A172 (cell line): Measurements from ENCODE around the gene MAVS. TPM values are rescaled to one million over a fixed set of nuclear protein-coding genes. Genes with fewer than 3 reads are reported as not detected.
"Not testable (repeated sequence)": the region's sequence is repeated elsewhere in the genome, so short reads cannot be mapped to it uniquely, and the experiment has no call there.

Experiments used
- DNase-seq: peaks from one replicate; pipeline ENCODE4 v3.0.0-alpha.2; 2015; ENCODE audit warnings: low spot score
- total RNA-seq: library from RNA; depleted of rRNA; stranded (reverse); fragments of >200 nt; shearing (Covaris generic); gene quantifications from 2 replicates; pipeline ENCODE4 v1.2.3, GENCODE V29; 2014

MAVS gene
- total RNA-seq, 1 experiment from 2014 or later, result 23.9 TPM

- no peak for DNase-seq
These were observed 31.6 kb upstream of the MAVS start for GRCh38 chr20:3814928-3815495.

GRCh38 chr20:3815703-3816315 lies 30.8 kb upstream of the MAVS start:
- DNase-seq, result no peak

- peak; percentile 81 for DNase-seq
These were observed 28.2 kb upstream of the MAVS start for GRCh38 chr20:3818155-3819151.

DNA sequence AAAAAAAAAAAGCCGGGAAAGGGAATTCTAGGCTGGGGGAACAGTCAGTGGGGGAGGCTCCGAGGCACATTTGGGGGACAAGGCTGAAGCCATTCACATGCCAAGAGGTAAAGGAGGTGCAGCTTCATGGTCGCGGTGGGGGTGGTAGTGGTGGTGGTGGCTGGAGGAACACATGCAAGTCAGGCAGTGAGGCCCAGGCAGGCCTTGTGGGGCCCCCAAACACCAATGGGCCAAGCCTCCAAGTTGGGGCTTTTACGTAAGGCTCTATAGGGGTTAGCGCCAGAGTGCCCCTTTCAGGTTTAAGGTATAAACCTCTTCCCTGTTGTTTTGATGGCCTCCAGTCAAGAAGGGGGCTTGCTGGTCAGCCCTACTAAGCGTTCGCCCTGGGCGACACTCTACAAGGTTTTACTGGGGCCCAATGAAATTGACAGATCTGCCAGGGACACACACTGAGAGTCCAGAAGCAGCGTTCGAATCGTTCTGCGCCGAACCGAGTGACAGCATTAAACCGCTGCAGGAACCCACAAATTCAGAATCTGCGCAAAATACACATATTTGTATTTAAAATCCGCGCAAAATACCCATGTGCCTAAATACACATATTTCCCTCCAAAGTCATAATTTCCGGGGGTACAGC lies 27.1 kb upstream of the MAVS start:
- DNase-seq, result no peak

DNA sequence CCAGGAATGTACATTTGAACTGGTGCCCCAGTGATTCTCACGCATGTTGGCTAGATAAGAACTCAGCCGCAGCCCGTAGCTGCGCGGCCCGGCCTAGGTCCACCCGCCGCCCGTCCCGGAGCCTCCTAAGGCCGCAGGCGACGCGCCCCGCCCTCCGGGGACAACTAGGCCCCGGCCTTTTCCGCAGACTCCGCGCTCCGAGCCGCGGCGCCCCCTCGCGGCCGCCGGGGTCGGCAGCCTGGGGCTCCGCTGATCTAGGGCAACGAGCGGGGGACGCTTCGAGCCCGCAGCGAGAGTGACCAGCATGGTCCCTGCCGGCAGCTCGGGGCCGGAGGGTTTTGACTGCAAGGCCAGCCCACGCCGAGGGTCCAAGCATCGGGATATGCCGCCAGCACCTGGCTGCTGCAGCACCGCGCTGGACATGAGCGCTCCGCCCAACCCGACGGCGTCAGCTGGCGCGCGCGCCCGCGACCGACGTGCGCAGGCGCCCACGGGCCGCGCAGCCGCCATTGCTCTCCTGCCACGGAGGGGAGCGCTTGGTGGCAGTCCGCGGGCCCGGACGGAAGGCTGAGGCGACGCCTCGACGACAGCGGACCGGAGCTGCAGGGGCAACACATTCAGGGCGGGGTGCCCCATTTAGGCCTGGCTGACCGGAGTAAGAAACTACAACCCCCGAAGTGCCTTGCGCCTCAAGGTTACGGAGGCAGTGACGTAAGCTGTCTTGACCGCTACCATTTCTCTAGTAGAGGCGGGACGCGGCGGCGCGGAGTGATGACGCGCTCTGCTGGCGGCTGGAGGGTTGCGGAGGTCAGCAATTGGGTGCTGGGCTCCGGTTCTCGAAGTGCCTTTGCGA lies 26.4 kb upstream of the MAVS start, which contains the start of gene AP5S1:
Gene AP5S1 (plus strand): TSS at position 500 of the 853 bp plus-strand sequence. CDS start 1,571 bp downstream, outside the sequence.
- DNase-seq, result peak; percentile 96

DNA sequence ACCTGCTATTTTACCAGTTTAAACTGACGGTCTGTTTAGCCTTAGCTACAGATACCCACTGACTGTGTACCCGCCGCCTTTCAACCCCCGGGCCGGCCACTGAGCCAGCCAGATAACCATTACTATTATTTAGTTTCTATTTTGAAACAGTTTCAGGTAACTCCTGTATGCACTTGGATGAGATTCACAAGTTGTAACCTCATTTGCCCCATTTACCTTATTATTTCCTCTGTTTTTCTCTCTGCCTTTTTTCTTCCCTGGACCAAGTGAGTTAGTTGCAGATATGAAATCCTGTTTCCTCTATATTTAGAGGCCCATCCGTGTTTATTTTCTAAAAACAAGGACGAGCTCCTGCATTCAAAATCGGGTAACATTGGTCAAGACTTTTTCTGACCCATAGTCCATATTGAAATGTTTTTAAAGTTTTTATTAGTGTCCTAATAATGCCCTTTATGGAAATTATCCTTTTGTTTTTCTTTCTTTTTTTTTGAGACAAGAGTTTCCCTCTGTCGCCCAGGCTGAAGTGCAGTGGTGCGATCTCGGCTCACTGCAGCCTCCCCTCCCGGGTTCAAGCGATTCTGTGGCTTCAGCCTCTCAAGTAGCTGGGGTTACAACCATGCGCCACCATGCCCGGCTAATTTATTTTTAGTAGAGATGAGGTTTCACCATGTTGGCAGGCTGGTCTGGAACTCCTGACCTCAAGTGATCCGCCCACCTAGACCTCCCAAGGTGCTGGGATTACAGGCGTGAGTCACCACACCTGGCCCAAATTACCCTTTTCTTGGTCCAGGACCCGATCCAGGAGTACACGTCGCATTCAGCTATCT lies 25.5 kb upstream of the MAVS start:
- peak; percentile 26 for DNase-seq

DNA sequence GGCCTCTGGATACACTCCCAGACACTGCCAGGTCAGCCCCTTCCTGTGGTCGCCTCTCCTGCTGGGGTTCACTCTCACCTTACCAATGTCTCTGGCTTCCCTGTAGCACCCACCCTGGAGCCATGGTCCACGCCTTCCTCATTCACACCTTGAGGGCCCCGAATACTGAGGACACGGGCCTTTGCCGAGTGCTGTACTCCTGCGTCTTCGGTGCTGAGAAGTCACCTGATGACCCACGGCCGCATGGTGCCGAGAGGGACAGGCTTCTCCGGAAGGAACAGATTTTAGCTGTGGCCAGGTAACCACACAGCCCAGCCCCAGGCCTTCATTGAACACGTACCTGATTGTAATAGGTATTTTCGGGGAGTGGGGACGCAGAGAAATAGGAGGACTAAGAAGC lies 24.6 kb upstream of the MAVS start:
- no peak for DNase-seq

DNA sequence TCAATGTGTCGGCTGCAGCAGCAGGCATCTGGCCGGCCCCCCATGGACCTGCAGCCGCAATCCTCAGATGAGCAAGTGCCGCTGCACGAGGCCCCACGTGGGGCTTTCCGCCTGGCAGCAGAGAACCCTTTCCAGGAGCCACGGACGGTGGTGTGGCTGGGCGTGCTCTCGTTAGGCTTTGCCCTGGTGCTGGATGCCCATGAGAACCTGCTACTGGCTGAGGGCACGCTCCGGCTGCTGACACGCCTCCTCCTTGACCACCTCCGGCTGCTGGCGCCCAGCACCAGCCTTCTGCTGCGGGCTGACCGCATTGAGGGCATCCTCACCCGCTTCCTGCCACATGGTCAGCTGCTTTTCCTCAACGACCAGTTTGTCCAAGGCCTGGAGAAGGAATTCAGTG lies 22.8 kb upstream of the MAVS start:
- no peak for DNase-seq

DNA sequence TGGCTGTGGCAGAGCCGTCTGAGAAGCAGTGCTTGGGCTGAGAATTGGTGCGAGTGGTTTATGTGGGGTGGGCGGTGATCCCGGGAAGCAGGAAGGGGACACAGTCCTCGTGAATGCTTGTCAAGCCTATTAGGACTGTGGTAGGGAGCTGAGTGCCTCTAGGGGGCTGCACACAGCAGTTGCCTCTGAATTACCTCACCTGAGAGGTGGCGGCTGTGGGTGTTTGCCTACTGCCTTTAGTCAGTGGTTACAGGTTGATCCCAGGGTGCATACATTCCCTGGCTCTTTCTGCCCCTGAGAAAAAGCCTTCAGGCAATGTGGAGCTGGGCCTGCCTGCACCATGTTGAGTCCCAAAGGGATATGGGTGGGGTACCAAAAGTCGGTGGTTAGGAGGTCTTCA lies 21.1 kb upstream of the MAVS start:
- DNase-seq, result no peak

- DNase-seq, result no peak
These were observed 20.2 kb upstream of the MAVS start for GRCh38 chr20:3826420-3826819.

DNA sequence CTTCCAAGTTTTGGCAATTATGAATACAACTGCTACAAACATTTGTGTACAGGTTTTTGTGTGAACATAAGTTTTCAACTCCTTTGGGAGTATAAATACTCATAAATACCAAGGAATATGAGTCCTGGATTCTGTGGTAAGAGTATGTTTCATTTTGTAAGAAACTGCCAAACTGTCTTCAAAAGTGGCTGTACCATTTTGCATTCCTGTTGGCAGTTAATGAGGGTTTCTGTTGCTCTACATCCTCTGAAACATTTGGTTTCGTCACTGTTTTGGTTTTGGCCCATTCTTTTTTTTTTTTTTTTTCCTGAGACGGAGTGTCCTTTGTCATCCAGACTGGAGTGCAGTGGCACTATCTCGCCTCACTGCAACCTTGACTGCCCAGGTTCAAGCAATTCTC lies 17.8 kb upstream of the MAVS start:
- DNase-seq, result no peak

GRCh38 chr20:3829891-3830290 lies 16.7 kb upstream of the MAVS start:
- not testable (repeated sequence) for DNase-seq

GRCh38 chr20:3836132-3836531 lies 10.5 kb upstream of the MAVS start:
- no peak for DNase-seq

- DNase-seq, result no peak
These were observed 7.3 kb upstream of the MAVS start for GRCh38 chr20:3839328-3839727.

DNA sequence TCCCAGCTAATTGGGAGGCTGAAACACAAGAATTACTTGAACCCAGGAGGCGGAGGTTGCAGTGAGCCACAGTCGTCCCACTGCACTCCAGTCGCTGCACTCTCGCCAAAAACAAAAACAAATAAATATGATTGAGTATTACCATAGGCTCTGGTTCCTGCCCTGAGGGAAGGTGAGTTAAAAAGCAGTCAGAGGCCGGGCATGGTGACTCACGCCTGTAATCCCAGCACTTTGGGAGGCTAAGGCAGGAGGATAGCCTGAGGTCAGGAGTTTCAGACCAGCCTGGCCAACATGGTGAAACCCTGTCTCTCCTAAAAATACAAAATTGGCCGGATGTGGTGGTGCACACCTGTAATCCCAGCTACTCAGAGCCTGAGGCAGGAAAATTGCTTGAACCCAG lies 6.4 kb upstream of the MAVS start:
- DNase-seq, result not testable (repeated sequence)

DNA sequence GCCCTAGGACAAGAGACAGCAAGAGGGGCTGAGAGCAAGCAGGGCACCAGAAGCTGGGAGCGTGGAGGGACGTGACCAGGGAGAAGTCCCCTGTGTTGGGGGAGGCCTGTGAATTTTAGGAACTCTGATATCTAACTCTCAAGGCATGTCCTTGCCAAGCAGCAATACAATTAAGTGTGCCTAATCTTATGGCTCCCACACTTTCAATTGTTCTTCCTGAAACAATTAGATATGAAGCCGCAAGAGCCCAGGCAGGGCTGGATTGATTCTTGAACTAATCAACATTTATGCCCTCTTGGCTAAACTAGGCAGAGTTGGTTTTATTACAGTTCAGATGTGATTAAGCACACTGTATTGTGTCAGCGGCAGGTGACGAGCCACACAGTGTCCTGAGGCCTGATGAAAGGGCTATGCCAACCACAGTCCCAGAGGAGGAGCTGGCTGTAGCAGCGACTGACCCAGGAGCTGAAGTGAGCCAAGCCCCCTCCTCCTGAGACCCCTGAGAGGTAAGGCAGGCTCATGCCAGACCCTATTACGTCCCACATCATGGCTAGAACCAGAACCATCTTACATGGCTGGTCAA lies 4.2 kb upstream of the MAVS start:
- no peak for DNase-seq

- peak; percentile 65 for DNase-seq
These were observed 3.1 kb upstream of the MAVS start for GRCh38 chr20:3843490-3843889.

GRCh38 chr20:3843990-3844619 lies 2.5 kb upstream of the MAVS start:
- DNase-seq, result not testable (repeated sequence)

DNA sequence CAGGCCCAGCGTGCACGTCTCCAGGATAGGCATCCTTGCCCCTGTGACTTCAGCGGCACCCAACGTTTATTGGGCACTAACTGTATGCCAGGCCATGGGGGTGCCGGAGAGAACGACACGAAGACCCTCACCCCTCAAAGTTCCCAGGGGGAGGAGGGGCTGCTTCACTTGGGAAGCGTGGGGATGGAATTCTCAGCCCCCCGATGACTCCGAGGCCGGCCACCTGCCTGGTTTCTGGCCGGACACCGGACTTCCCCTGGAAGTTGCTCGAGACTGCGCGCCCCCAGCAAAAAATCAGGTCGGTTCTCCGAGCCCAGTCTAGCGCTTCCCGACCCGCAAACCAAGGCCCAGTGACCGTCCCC lies 275 bp upstream of the MAVS start:
- no peak for DNase-seq
